ENCODE results near the gene EBLN1.

GRCh38 chr10:22226599-22226998 lies 8.8 kb upstream of the EBLN1 start:
- no peak for TF ChIP-seq CTCF (optimal IDR thresholded peaks at IDR 0.05 in 1 of 3, IDR thresholded peaks at IDR 0.05 in 1 of 3, conservative IDR thresholded peaks at IDR 0.05 in 1 of 3; ENCODE audit: extremely low read depth in 1 of 3, insufficient read depth in 2 of 3, low read length in 3 of 3)
- no peak for TF ChIP-seq EZH2 (IDR thresholded peaks at IDR 0.05; ENCODE audit: low read length)
